HG03066 (cell line): ENCODE results near the gene GALNT18.

ENCODE experiments used
- ATAC-seq: cut with Tn5 transposase; IDR thresholded peaks from one replicate; pipeline ENCODE4 v1.9.1; 2021; ENCODE audit warnings: low read depth; ENCODE audit not compliant: unreplicated experiment

The GALNT18 gene

GRCh38 chr11:11263238-11264005 lies 358.4 kb downstream of the GALNT18 start:
- no peak for ATAC-seq

DNA sequence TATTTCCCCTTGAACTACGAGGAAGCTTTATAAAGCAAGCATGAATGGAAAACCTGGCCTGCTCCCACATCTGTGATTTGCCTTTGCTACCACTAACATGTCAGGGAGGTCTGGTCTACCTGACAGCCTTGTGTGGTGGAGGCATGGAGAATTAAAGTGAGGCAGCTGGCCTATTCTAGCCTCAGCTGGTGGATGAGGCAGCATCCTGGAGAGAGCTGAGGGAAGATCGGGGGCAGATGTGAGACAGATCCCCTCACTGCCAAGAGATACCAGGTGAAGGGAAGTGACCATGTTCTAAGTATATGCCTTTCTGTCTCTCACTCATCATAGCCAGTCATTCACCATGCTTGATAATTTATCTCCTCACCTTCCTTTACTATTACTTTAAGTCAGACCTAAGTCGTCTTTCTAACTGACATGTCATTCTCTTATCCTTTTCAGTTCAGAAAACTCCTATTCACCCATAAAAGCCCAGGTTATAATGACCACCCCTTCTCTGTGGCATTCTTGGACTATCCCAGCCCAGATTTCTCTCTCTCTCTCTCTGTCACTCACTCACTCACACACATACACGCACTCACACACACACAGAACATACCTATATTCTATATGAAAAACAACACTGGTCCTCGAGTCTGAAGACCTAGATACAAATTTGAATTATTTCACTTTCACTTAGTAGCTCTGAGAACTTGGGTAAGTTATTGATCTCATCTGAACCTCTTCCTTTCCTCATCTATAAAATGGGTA lies 359.5 kb downstream of the GALNT18 start:
- no peak for ATAC-seq

- ATAC-seq = no peak
Observed at GRCh38 chr11:11261629-11262028, 360.2 kb downstream of the GALNT18 start.

DNA sequence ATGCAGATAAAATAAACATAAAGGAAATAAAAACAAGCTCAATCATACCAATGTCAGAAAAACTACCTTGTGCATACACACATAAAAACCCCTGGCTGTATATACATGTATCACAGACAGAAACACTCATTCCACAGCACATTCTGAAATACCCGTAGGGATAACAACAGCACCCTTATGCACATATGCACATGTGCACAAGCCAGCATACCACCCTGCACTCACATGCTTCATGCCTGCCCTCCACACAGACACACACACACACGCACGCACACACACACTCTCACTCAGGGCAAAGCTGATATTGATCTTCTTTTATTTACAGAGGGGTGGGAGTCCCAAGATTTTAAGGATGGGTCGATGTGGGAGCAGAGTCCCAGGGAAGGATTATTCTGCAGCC lies 360.9 kb downstream of the GALNT18 start:
- ATAC-seq = no peak

- no peak for ATAC-seq
Observed at GRCh38 chr11:11253995-11254394, 367.8 kb downstream of the GALNT18 start.

DNA sequence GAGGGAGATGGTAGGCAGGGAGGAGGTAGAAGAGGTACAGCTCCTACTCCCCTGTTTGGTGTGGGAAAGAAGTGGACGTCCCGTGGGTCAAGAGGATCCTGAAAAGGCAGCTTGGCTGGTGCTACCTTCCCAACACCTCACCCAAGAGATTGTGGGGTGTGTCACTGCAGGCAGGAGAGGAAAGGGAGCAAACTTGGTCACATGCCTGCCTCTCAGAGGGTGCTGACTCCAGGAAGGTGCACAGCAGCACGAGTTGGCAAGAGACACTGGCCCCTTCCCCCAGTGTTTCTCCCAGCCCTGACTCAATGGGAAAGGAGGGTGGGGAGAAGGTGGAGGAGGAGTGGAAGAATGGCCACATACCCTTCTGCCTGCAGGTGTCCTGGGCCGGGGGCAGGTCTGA lies 368.3 kb downstream of the GALNT18 start:
- ATAC-seq = no peak

GRCh38 chr11:11252403-11252802 lies 369.4 kb downstream of the GALNT18 start:
- no peak for ATAC-seq

DNA sequence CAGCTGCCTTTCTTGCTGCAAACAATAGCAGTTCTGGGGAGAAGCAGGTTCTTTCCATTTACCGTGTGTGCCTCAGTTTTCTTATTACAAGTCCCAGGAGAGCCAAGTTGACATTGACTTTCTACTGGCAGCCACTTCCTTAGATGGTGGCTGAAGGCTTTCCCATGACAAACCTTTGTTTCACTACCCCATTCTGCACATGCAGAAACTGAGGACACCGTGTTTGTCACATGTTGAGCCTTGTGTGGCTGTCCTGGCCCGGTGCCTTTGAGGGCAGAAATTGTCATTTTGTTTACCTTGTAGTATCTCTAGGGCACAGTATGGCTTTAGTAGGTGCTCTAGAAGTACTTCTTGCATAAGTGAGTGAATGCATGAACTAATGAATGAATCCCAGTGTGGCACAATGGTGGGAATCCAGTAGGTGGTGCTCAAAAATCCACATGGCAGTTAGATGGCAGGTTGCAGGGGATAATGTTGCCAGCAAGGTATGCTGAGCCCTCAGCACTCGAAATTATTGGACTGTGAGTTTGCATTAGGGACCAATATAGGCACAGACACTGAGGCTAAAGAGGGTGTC lies 370.3 kb downstream of the GALNT18 start:
- ATAC-seq = no peak

- ATAC-seq = no peak
Observed at GRCh38 chr11:11250470-11250869, 371.3 kb downstream of the GALNT18 start.

- ATAC-seq = no peak
Observed at GRCh38 chr11:11247576-11247975, 374.2 kb downstream of the GALNT18 start.

DNA sequence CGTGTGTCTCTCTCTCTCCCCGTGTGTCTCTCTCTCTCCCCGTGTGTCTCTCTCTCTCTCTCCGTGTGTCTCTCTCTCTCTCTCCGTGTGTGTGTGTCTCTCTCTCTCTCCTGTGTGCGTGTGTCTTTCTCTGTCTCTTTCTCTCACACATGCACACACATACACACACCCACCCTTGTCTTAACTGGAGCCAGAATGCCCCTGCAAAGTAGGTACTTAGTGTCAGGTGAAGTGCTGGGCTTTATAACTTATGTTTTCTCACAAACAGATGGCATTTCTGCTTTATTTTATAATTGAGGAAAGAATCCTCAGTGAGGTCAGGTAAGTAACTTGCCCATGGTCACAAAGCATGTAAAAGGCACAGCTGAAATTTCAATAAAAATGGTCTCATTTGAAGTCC lies 374.7 kb downstream of the GALNT18 start:
- no peak for ATAC-seq

GRCh38 chr11:11246166-11246565 lies 375.6 kb downstream of the GALNT18 start:
- ATAC-seq = no peak

GRCh38 chr11:11245453-11245852 lies 376.4 kb downstream of the GALNT18 start:
- ATAC-seq = no peak

- no peak for ATAC-seq
Observed at GRCh38 chr11:11244470-11245080, 377.2 kb downstream of the GALNT18 start.

- no peak for ATAC-seq
Observed at GRCh38 chr11:11243590-11244469, 378.0 kb downstream of the GALNT18 start.

DNA sequence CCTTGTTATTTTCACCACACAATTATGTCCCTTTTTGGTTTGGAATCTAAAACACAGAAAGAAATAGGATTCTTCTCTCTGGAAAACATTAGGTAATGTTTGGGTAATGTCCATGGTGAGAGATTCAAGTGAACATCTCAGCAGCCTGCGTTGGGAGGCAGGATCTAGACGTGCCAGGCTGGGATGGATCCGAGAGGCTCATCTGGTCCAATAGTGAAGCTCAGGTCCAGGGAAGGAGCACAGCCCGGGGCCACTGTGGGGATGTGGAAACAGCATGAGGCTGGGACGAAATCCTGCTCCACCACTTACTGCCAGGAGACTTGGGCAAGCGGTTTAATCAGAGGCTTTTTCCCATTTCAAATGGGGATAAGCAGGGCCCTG lies 378.6 kb downstream of the GALNT18 start:
- no peak for ATAC-seq

GRCh38 chr11:11241284-11241683 lies 380.5 kb downstream of the GALNT18 start:
- no peak for ATAC-seq

GRCh38 chr11:11239959-11240358 lies 381.8 kb downstream of the GALNT18 start:
- no peak for ATAC-seq

DNA sequence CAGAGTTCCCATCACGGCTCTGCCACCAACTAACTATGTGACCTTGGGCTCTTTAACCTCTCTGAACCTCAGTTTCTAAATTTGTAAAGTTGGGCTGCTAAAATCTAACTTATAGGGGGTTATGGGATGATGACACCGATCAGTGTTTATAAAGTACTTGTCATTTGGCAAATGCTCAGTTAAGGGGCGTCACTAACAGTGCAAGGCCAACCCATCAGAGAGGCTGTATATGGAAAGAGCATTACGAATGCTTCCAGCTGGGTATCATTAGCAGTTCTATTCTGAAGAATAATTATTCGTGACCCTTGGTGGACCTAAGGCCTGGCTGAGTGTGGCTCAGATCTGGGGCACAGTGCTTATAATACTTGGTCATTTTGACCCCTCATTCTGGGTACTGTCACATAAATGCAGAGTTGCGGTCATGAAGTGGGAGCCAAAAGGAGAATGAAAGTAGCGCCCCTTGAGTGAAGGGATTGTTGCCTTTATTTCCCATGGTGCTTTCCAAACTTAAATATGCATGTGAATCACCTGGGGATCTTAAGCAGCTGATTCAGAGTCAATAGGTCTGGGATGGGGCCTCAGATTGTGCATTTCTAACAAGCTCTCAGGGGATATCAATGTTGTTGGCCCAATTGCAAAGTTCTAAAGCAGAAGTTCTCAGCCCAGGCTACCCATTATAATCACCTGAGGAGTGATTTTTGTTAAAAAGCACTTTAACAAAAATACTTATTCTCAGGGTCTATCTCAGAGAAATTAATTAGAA lies 384.6 kb downstream of the GALNT18 start:
- no peak for ATAC-seq
